LNCaP clone FGC (cell line): ENCODE data around the gene TAS2R60.
"Not testable (repeated sequence)": the region's sequence is repeated elsewhere in the genome, so short reads cannot be mapped to it uniquely, and the experiment has no call there.

ENCODE experiments used
- DNase-seq: peaks from one replicate; pipeline ENCODE4 v3.0.0-alpha.2; 2011; ENCODE audit warnings: low read depth
- H3K4me3 ChIP-seq: 2 replicates; pipeline ENCODE4 v1.5.1; 2011; ENCODE audit warnings: mild to moderate bottlenecking, low read depth, low read length, control low read depth
- CTCF ChIP-seq: IDR thresholded peaks from 2 replicates; pipeline ENCODE4 v1.5.1; 2012; ENCODE audit warnings: mild to moderate bottlenecking; ENCODE audit not compliant: control insufficient read depth, insufficient read depth; ENCODE audit errors: extremely low read depth

TAS2R60 gene

GRCh38 chr7:143413123-143413522, 30.1 kb upstream of the TAS2R60 start:
- TF ChIP-seq CTCF, result no peak
- no peak for DNase-seq
- no peak overlapping the region for H3K4me3 ChIP-seq

GRCh38 chr7:143415209-143415608, 28.0 kb upstream of the TAS2R60 start:
- not testable (repeated sequence) for DNase-seq, H3K4me3 ChIP-seq

- no peak for TF ChIP-seq CTCF
These were observed 27.4 kb upstream of the TAS2R60 start for GRCh38 chr7:143415742-143416397.

GRCh38 chr7:143416565-143417149, 26.6 kb upstream of the TAS2R60 start:
- DNase-seq, result peak; percentile 22
- no peak overlapping the region for H3K4me3 ChIP-seq
- TF ChIP-seq CTCF, result peak; percentile 52

More at GRCh38 chr7:143415742-143416397, 27.4 kb upstream of the TAS2R60 start:
- no peak overlapping the region for H3K4me3 ChIP-seq
- DNase-seq, result no peak

GRCh38 chr7:143417734-143418383, 25.4 kb upstream of the TAS2R60 start:
- no peak for DNase-seq
- H3K4me3 ChIP-seq, result no peak overlapping the region
- no peak for TF ChIP-seq CTCF

- DNase-seq, result no peak
- TF ChIP-seq CTCF, result no peak
- H3K4me3 ChIP-seq, result no peak overlapping the region
These were observed 24.4 kb upstream of the TAS2R60 start for GRCh38 chr7:143418681-143419458.

- TF ChIP-seq CTCF, result no peak
- H3K4me3 ChIP-seq, result no peak overlapping the region
- DNase-seq, result peak; percentile 89
These were observed 23.4 kb upstream of the TAS2R60 start for GRCh38 chr7:143419880-143420279.

GRCh38 chr7:143420624-143421023, 22.6 kb upstream of the TAS2R60 start:
- DNase-seq, H3K4me3 ChIP-seq: not testable (repeated sequence)
